ENCODE results near the gene KIAA0753.

The KIAA0753 gene

GRCh38 chr17:6572972-6573370, 67.5 kb downstream of the KIAA0753 start:
- Histone ChIP-seq H3K27ac (replicated peaks) (no peak overlapping the region), H3K4me3 (replicated peaks; ENCODE audit: insufficient read depth, low read length) (no peak overlapping the region), H3K27me3 (ENCODE audit: insufficient read depth, poor library complexity, severe bottlenecking) (no peaks in the 10 kb centered on the region)
- no peak for DNase-seq (ENCODE audit: low read depth in 1 of 2, low spot score in 1 of 2)
- TF ChIP-seq GABPA (IDR thresholded peaks at IDR 0.05; ENCODE audit: low read depth) = no peak
- TF ChIP-seq POLR2AphosphoS5 (IDR thresholded peaks at IDR 0.05; ENCODE audit: low read depth) = no peak
- no peak for TF ChIP-seq CTCF (IDR thresholded peaks at IDR 0.05; ENCODE audit: insufficient read depth, low read length)
- no peak for TF ChIP-seq REST (IDR thresholded peaks at IDR 0.05; ENCODE audit: insufficient replicate concordance, low read depth)
- TF ChIP-seq SPI1 (IDR thresholded peaks at IDR 0.05; ENCODE audit: borderline replicate concordance, low read depth) = no peak

- Histone ChIP-seq H3K27me3 (ENCODE audit: insufficient read depth, poor library complexity, severe bottlenecking) (no peaks in the 10 kb centered on the region), H3K27ac (replicated peaks) (no peak overlapping the region), H3K4me3 (replicated peaks; ENCODE audit: insufficient read depth, low read length) (no peak overlapping the region)
- DNase-seq (ENCODE audit: low read depth in 1 of 2, low spot score in 1 of 2) = no peak
- no peak for TF ChIP-seq REST (IDR thresholded peaks at IDR 0.05; ENCODE audit: insufficient replicate concordance, low read depth)
- TF ChIP-seq SPI1 (IDR thresholded peaks at IDR 0.05; ENCODE audit: borderline replicate concordance, low read depth) = no peak
- no peak for TF ChIP-seq POLR2AphosphoS5 (IDR thresholded peaks at IDR 0.05; ENCODE audit: low read depth)
- TF ChIP-seq GABPA (IDR thresholded peaks at IDR 0.05; ENCODE audit: low read depth) = no peak
- no peak for TF ChIP-seq CTCF (IDR thresholded peaks at IDR 0.05; ENCODE audit: insufficient read depth, low read length)
Measured at GRCh38 chr17:6571452-6571781, 69.1 kb downstream of the KIAA0753 start.

- H3K4me3 ChIP-seq (replicated peaks; ENCODE audit: insufficient read depth, low read length) = no peak overlapping the region
- H3K27ac ChIP-seq (replicated peaks) = no peak overlapping the region
- DNase-seq (ENCODE audit: low read depth in 1 of 2, low spot score in 1 of 2) = no peak
- TF ChIP-seq GABPA (IDR thresholded peaks at IDR 0.05; ENCODE audit: low read depth) = no peak
- TF ChIP-seq POLR2AphosphoS5 (IDR thresholded peaks at IDR 0.05; ENCODE audit: low read depth) = no peak
- TF ChIP-seq CTCF (IDR thresholded peaks at IDR 0.05; ENCODE audit: insufficient read depth, low read length) = no peak
- no peak for TF ChIP-seq REST (IDR thresholded peaks at IDR 0.05; ENCODE audit: insufficient replicate concordance, low read depth)
- TF ChIP-seq SPI1 (IDR thresholded peaks at IDR 0.05; ENCODE audit: borderline replicate concordance, low read depth) = no peak
- H3K27me3 ChIP-seq (ENCODE audit: insufficient read depth, poor library complexity, severe bottlenecking) = no peaks in the 10 kb centered on the region
Measured at GRCh38 chr17:6570731-6571451, 69.6 kb downstream of the KIAA0753 start.

All from HL-60 (cell line).